Measurements from ENCODE around the gene ZCCHC18. TPM values are rescaled to one million over a fixed set of nuclear protein-coding genes. Genes with fewer than 3 reads are reported as not detected.

ZCCHC18 gene
- total RNA-seq, 1 donor from 2014 or later = 1.2 TPM

- no peak for DNase-seq
Observed at GRCh38 chrX:104134583-104135261, 22.4 kb downstream of the ZCCHC18 start.

- DNase-seq = no peak
Observed at GRCh38 chrX:104135677-104136076, 23.4 kb downstream of the ZCCHC18 start.

- peak; percentile 91 for DNase-seq
Observed at GRCh38 chrX:104136241-104137019, 24.1 kb downstream of the ZCCHC18 start.

GRCh38 chrX:104137496-104137895 is 25.2 kb downstream of the ZCCHC18 start:
- DNase-seq = no peak

- DNase-seq = no peak
Observed at GRCh38 chrX:104141087-104141760, 28.9 kb downstream of the ZCCHC18 start.

- DNase-seq = no peak
Observed at GRCh38 chrX:104151037-104151436, 38.7 kb downstream of the ZCCHC18 start.

GRCh38 chrX:104156630-104157529 is 44.6 kb downstream of the ZCCHC18 start, which contains the start of gene SLC25A53:
Gene SLC25A53 (minus strand): TSS chrX:104157009. CDS start chrX:104105257, 51,752 bp downstream.
- DNase-seq = peak; percentile 92

Other genes with a start within 250 kb of the ZCCHC18 start
- 3.0 TPM for gene TMSB15B, start 149.9 kb upstream of the ZCCHC18 start, total RNA-seq
- gene H2BW1, start 98.8 kb upstream of the ZCCHC18 start, total RNA-seq = not detected
- gene H2BW2, start 72.6 kb upstream of the ZCCHC18 start, total RNA-seq = not detected
- 4.0 TPM for gene TMSB15C, start 36.3 kb upstream of the ZCCHC18 start, total RNA-seq
- gene SLC25A53, start 44.5 kb downstream of the ZCCHC18 start, total RNA-seq = 13.2 TPM
- gene FAM199X, start 53.9 kb downstream of the ZCCHC18 start, total RNA-seq = 25.4 TPM
- gene ESX1, start 142.4 kb downstream of the ZCCHC18 start, total RNA-seq = not detected